ENCODE data around the gene HENMT1. TPM values are rescaled to one million over a fixed set of nuclear protein-coding genes. Genes with fewer than 3 reads are reported as not detected.

HENMT1 gene
- total RNA-seq, 1 donor from 2014 or later = 15.1 TPM

DNA sequence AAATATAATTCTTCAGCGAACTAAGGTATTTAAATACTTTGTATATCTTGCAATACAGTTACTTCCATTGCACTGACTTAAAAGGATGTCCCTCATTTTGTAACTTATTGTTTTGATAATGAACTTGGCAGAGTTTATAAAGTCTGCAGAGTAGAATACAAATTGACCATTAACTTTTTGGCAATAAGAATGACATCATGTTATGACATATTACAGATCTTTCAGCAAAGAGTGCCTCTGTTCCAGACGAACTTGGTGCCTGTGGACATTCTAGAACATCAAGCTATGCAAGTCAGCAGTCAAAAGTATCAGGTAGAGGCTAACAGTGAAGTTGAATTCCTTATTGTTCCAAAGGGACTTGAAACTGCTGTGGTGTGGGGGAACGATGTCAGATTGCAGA, 32.9 kb downstream of the HENMT1 start:
- no peak for DNase-seq

DNA sequence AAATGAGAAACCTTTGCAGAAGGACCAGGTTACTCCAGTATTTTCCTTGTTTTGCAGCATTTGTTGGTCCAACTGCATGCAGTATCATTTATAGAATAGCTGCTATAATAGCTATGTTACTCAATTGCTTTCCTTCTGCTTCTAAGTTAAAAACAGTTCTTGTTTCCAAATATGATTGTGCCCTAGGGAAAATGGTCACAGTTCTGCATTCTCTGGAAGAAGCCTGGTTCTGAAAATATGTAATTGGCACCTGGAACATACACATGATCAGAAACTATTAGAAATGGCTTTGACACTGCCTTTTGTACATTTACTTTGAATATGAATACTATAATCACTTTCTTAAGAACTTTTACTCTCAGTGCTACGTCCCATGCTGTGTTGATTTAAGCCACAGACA, 33.6 kb downstream of the HENMT1 start:
- DNase-seq = no peak

DNA sequence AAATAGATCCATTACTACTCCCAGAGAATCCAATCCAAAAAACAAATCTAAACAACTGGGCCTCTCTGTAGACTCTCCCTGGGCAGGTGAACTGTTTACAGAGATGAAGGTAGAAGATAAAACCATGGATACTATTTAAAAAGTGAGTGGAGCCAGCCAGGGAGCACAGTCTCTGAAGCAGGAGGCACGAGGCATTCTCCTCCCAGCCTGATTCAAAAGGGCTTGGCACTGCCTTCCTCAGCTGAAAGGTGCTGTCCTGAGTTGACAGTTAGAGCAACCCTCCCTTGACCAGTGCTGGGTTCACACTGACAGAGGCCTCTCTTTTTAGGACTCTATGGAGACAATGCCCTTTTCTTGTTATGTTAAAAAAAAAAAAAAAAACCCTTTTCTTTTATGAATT, 36.8 kb downstream of the HENMT1 start:
- no peak for DNase-seq

DNA sequence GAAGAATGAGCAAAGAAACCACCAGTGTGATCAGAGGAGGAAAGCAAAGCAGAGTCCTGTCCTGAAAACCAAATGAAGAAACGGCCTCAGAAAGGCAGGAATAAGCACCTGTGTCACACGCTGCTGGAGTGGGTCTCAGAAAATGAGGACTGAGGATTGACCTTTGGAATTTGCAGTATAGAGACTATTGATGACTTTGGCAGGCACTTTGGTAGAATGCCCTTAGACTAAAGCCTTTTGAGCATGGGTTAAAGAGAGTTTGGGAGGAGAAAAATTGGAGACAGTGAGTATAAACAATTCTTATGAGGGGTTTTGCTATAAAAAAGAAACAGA, 43.2 kb downstream of the HENMT1 start:
- no peak for DNase-seq

GRCh38 chr1:108617008-108617723, 43.7 kb downstream of the HENMT1 start:
- no peak for DNase-seq

DNA sequence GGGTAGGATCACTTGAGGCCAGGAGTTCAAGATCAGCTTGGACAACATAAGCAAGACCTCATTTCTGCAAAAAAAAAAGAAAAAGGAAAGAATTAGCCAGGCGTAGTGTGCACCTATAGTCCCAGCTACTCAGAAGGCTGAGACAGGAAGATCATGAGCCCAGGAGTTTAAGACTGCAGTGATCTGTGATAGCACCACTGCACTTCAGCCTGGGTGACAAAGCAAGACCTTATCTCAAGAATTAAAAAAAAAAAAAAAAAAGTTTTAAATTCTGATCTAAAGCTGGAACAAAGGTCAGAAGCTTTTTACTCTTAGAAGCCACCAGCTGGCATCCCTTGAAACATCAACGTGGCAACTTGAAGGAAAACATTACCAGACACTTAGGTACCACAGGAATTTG, 45.3 kb downstream of the HENMT1 start:
- DNase-seq = no peak

- no peak for DNase-seq
These were observed 48.4 kb downstream of the HENMT1 start for GRCh38 chr1:108612496-108612895.

DNA sequence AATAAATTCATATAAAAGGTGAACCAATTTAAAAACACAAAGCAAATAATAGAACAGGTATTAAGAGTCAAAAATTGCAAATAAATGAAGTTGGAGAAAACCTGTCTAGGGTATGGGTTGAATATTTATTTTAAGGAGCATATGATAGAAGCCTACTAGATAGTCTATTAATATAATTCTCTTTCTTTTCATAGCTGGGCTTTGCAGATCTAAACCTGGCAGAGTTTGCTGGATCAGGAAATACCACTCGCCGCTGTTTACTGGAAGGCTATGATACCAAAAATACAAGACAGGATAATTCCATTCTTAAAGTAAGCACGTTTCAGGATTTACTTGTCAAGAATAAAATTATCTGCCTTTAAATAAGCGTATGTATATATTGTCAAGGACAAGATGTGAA, 48.9 kb downstream of the HENMT1 start:
- no peak for DNase-seq

GRCh38 chr1:108610073-108610472, 50.8 kb downstream of the HENMT1 start:
- peak; percentile 61 for DNase-seq

DNA sequence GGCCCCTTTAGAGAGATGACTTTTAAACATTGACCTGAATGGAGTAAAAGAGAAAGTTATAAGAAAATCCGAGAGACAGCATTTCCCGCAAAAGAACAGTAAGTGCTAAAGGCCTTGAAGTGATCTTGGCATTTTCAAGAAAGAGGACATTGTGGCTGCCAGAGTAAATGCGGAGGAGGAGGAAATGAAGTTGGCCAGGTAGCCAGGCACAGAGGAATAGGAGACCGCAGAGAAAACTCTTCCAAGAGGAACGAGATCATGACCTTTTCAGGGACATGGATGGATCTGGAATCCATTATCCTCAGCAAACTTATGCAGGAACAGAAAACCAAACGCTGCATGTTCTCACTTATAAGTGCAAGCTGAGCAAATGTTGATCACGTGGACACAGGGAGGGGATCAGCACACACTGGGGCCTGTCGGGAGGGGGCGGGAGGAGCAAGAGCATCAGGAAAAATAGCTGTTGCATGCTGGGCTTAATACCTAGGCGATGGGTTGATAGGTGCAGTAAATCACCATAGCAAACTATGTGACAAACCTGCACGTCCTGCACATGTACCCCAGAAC, 51.3 kb downstream of the HENMT1 start:
- DNase-seq = peak; percentile 75

GRCh38 chr1:108606478-108606877, 54.4 kb downstream of the HENMT1 start:
- DNase-seq = no peak

DNA sequence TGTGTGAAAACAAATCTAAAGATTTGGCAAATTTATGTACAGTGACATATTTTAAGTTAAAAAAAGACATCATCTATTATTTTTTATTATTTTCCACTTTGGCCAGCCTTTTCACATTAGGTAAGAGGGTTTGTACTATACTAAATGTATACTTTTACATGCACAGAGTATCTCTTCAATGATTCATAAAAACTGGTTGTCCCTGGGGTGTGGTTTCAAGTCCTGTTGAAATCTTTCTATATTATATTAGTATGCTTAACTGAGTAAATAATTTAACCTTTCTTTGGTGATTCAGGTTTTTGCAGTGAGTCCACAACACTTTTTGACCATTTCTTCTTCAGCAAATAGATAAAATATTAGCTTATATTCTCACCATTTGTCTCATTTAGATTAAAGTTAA, 55.3 kb downstream of the HENMT1 start:
- no peak for DNase-seq

- no peak for DNase-seq
These were observed 59.0 kb downstream of the HENMT1 start for GRCh38 chr1:108601708-108602410.

- DNase-seq = no peak
These were observed 60.4 kb downstream of the HENMT1 start for GRCh38 chr1:108600504-108600903.

DNA sequence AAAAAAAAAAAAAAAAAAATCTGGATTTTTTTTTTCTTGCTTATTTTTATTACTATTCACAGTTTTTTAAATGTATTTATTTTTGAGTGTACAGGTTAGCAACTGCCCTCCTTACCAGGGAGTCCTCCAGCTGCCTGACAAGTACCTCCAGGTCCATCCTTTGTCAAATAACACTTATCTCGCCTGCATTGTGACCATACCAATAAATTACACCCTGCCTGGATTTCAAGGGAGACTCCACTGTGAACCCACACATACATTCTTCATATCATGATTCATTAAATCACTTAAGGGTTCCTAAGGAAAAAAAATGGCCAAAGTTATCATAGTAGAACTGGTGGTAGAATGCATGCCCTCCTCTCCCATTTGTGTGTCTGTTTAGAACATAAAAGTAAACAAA, 62.6 kb downstream of the HENMT1 start:
- DNase-seq = no peak

Other genes starting within 250 kb of the HENMT1 start
- not detected for gene NBPF6, start 210.8 kb downstream of the HENMT1 start, total RNA-seq
- 36.0 TPM for gene EEIG2, start 101.0 kb downstream of the HENMT1 start, total RNA-seq
- gene PRPF38B, start 31.2 kb upstream of the HENMT1 start, total RNA-seq = 16.0 TPM
- gene FNDC7, start 51.8 kb upstream of the HENMT1 start, total RNA-seq = not detected
- 59.8 TPM for gene STXBP3, start 85.6 kb upstream of the HENMT1 start, total RNA-seq
- 2.6 TPM for gene AKNAD1, start 196.0 kb upstream of the HENMT1 start, total RNA-seq
- gene GPSM2, start 215.9 kb upstream of the HENMT1 start, total RNA-seq = 76.5 TPM